ENCODE measurements around the gene NTSR1.

- TF ChIP-seq, protein P1, sequence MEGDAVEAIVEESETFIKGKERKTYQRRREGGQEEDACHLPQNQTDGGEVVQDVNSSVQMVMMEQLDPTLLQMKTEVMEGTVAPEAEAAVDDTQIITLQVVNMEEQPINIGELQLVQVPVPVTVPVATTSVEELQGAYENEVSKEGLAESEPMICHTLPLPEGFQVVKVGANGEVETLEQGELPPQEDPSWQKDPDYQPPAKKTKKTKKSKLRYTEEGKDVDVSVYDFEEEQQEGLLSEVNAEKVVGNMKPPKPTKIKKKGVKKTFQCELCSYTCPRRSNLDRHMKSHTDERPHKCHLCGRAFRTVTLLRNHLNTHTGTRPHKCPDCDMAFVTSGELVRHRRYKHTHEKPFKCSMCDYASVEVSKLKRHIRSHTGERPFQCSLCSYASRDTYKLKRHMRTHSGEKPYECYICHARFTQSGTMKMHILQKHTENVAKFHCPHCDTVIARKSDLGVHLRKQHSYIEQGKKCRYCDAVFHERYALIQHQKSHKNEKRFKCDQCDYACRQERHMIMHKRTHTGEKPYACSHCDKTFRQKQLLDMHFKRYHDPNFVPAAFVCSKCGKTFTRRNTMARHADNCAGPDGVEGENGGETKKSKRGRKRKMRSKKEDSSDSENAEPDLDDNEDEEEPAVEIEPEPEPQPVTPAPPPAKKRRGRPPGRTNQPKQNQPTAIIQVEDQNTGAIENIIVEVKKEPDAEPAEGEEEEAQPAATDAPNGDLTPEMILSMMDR (IDR thresholded peaks at IDR 0.05) = peak in 2 of 3 donors; percentile 13 to 17
- no peak for TF ChIP-seq POLR2A (IDR thresholded peaks at IDR 0.05)
Observed at GRCh38 chr20:62804021-62804626, 95.5 kb downstream of the NTSR1 start.

All from ovary (tissue), 3 donors.